Activated naive CD4-positive, alpha-beta T cell treated with anti-CD3 and anti-CD28 coated beads, Interleukin-2, amount 50 U/mL, for 24 hours (primary cell): ENCODE measurements around the gene METTL16.

ENCODE experiments used
- H3K27ac Mint-ChIP-seq: one replicate; pipeline ENCODE4 v1.8.0; 2021; ENCODE audit warnings: mild to moderate bottlenecking, mixed read lengths
- H3K27me3 Mint-ChIP-seq: one replicate; pipeline ENCODE4 v1.8.0; 2021; ENCODE audit warnings: mixed read lengths
- H3K36me3 Mint-ChIP-seq: one replicate; pipeline ENCODE4 v1.8.0; 2021; ENCODE audit warnings: mixed read lengths
- H3K4me1 Mint-ChIP-seq: one replicate; pipeline ENCODE4 v1.8.0; 2021; ENCODE audit warnings: mixed read lengths
- H3K4me3 Mint-ChIP-seq: one replicate; pipeline ENCODE4 v1.8.0; 2021; ENCODE audit warnings: mild to moderate bottlenecking, mixed read lengths
- H3K9me3 Mint-ChIP-seq: one replicate; pipeline ENCODE4 v1.8.0; 2021; ENCODE audit warnings: mixed read lengths

The METTL16 gene

DNA sequence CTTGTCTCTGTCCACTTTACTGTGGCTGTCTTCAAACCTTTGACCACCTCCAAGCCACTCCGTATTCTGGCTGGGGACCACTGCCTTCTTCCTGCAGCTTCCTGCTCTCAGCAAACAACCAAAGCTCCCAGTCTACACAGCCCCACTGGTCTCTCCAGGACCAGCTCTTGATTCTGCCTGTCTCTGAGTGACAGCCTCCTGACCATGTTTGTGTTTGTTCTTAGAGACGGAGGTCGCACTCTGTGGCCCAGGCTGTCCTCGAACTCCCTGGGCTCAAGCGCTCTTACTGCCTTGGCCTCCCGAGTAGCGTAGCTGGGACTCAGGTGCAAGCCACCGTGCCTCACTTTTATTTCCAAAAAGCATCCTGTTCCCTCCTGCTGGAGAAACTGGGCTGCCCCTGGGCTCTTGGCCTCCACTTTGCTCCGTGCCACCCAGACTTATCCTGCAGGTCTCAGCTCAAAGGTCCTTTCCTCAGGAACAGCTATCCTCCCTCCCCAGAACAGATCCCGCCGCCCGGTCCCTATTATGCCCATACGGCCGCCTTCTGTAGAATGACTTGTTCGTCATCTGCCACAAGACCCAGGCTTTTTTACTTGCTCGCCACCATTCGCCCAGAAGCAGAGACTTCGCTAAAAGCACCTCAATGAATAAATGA lies 120.0 kb downstream of the METTL16 start:
- Mint-ChIP-seq H3K4me1 (peaks cover 49% of the 10 kb centered on the region), H3K36me3 (no peaks in the 10 kb centered on the region), H3K9me3 (no peaks in the 10 kb centered on the region), H3K4me3 (peak overlapping the region; percentile 92), H3K27ac (peak overlapping the region; percentile 95), H3K27me3 (no peaks in the 10 kb centered on the region)

DNA sequence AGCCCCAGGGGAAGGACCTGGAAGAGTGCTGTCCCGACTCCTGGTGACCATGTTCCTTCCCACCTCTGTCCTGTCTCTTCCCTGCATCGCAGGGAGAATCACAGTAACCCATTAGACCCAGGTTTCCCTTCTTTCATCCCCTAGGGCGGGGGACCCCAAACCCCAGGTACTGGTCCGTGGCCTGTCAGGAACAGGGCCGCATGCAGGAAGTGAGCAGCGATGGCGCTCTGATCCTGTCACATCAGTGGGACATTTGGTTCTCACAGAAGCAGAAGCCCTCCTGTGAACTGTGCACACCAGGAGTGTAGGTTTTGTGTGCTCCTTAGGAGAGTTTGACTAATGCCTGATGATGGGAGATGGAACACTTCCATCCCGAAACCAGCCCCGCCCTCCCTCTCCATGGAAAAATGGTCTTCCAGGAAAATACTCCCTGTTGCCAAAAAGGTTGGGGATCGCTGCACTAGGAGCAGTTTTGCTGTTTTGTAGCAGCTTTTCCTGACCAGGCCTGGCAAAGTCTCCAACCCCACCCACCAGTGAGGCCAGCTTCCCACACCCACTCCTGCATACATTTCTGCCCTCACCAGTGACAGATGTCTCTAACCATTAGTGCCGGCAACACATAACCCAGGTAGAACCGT lies 121.4 kb downstream of the METTL16 start:
- H3K4me1 Mint-ChIP-seq, result peaks cover 42% of the 10 kb centered on the region
- no peaks in the 10 kb centered on the region for H3K9me3 Mint-ChIP-seq
- H3K27ac Mint-ChIP-seq, result no peak overlapping the region
- H3K27me3 Mint-ChIP-seq, result no peaks in the 10 kb centered on the region
- H3K4me3 Mint-ChIP-seq, result no peak overlapping the region
- H3K36me3 Mint-ChIP-seq, result no peaks in the 10 kb centered on the region

DNA sequence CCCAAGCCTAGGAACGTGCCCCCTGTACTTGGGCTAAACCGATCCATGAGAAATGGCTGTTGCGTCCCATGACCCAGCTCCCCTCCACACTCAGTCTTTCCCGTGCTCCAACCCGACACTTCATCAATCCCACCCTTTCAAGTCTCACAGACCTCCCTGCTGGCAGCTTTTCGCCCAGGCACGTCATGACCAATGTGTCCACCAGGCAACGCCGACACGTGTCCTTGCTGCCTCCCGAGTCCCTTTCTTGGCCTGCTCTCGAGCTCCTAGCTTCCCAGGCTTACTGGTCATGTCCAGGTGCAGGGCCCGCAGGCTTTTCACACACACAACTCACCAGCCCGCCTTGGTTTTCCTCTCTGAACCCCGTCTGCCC lies 123.0 kb downstream of the METTL16 start:
- H3K4me1 Mint-ChIP-seq, result peaks cover 34% of the 10 kb centered on the region
- no peaks in the 10 kb centered on the region for H3K36me3 Mint-ChIP-seq
- no peak overlapping the region for H3K4me3 Mint-ChIP-seq
- H3K27me3 Mint-ChIP-seq, result no peaks in the 10 kb centered on the region
- no peaks in the 10 kb centered on the region for H3K9me3 Mint-ChIP-seq
- H3K27ac Mint-ChIP-seq, result peak overlapping the region; percentile 1

DNA sequence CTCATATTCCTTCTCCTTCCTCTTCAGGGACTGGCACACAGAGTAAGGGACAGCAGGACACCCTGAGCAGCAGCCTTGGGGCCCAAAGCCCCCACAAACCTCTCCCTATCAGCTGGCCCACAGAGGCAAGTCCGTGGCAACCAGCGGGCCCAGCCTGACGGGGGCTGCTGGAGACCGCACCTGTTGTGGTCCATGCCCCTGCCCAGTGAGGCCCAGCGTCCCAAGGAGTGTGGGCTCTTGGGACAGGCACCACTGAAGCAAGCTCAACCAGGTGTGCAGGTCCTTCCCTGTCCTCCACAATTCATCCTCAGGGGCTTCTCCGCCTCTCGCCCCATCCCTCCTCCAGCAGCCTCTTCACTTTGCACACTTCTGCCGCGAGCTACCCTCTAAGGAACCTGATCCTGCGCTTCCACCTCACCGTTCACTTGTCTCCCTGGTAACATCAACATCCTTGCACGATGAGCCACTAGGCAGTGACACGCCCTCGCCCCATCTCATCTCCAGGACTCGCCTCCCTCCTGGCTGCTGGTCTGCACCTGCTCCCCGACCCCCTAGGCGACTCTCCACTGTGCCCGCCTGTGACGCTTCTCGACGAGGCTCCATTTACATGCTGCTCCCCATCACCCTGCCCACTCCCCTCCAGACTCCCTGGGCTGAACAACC lies 123.5 kb downstream of the METTL16 start:
- no peak overlapping the region for H3K27ac Mint-ChIP-seq

DNA sequence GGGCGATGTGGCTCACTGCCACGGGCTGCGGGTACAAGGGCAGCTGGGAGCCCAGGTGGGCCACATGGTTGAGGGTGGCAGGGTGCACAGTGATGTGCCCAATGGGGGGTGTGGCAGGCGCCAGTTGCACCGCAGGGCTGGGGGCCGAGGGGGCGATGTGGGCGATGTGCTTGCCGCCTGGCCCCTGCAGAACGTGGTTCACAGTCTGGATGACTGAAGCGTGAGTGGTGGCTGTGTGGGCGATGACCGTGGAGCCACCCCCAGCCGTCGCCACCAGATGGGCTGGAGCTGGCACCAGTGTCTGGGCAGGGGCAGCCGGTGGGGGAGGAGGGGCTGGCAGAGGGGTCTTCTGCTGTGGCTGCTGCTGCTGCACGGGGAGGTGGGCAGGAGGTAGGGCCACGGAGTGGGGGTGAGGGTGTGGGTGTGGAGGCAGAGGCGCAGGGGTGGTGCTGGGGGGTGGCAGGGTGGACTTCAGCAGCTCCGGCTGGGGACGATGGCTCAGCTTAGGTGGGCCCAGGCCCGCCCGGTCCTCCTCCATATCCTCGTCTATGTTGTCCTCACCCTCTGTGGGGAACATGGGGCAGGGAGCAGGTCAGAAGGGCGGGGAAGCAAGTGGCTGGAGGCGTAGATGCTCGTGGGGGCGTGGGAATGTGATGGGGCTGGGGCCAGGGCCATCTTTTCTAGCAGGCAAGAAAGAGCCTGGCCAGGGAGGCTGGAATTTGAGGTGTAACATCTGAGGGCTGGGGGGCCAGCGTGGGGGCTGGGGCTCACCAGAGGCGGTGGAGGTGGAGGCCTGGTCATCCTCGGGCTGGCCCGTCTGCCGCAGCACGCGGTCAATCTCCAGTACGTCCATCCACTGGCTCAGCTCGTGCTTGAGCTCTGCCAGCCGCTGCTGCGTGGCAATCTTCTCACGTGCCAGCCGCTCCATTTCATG lies 124.3 kb downstream of the METTL16 start:
- H3K27me3 Mint-ChIP-seq, result no peaks in the 10 kb centered on the region
- no peaks in the 10 kb centered on the region for H3K36me3 Mint-ChIP-seq
- H3K4me1 Mint-ChIP-seq, result peaks cover 37% of the 10 kb centered on the region
- H3K4me3 Mint-ChIP-seq, result no peak overlapping the region
- H3K27ac Mint-ChIP-seq, result no peak overlapping the region
- H3K9me3 Mint-ChIP-seq, result no peaks in the 10 kb centered on the region

More for the DNA sequence above, 123.5 kb downstream of the METTL16 start:
- Mint-ChIP-seq H3K4me3 (no peak overlapping the region), H3K27me3 (no peaks in the 10 kb centered on the region), H3K4me1 (peaks cover 34% of the 10 kb centered on the region), H3K36me3 (no peaks in the 10 kb centered on the region), H3K9me3 (no peaks in the 10 kb centered on the region)

DNA sequence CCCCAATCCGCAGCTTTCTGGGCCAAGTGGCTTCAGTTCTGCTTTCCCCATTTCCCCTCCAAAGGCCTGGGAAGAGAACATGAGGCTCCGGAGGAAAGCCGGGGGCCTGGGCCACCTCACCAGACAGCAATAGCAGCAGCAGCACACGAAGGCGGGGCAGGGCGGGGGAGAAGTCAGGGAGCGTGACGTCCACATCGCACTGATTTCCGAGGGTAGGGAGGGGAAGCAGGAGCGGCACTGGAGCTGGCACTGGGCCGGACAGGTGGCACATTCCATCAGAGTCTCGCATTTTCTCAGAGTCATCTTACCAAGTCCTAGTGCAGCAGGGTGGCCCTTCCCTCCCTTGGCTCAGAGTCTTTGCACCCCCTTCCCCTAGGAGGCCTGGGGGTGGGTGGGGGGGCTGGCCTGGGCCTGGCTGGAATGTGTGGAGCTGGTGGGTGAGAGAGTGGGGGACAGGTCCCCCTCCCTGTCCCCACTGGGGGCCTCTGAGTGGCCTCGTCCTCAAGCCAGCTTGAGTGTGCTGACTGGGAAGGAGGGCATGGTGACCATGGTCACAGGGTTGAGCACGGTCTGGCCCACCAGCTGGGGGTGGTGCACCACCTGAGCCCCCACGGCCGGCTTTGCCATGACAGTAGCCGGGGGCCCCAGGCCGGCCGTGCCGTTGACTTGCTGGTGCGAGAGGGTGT lies 125.1 kb downstream of the METTL16 start:
- no peak overlapping the region for H3K4me3 Mint-ChIP-seq
- no peaks in the 10 kb centered on the region for H3K9me3 Mint-ChIP-seq
- H3K4me1 Mint-ChIP-seq, result peaks cover 29% of the 10 kb centered on the region
- no peaks in the 10 kb centered on the region for H3K36me3 Mint-ChIP-seq
- no peaks in the 10 kb centered on the region for H3K27me3 Mint-ChIP-seq
- H3K27ac Mint-ChIP-seq, result no peak overlapping the region

DNA sequence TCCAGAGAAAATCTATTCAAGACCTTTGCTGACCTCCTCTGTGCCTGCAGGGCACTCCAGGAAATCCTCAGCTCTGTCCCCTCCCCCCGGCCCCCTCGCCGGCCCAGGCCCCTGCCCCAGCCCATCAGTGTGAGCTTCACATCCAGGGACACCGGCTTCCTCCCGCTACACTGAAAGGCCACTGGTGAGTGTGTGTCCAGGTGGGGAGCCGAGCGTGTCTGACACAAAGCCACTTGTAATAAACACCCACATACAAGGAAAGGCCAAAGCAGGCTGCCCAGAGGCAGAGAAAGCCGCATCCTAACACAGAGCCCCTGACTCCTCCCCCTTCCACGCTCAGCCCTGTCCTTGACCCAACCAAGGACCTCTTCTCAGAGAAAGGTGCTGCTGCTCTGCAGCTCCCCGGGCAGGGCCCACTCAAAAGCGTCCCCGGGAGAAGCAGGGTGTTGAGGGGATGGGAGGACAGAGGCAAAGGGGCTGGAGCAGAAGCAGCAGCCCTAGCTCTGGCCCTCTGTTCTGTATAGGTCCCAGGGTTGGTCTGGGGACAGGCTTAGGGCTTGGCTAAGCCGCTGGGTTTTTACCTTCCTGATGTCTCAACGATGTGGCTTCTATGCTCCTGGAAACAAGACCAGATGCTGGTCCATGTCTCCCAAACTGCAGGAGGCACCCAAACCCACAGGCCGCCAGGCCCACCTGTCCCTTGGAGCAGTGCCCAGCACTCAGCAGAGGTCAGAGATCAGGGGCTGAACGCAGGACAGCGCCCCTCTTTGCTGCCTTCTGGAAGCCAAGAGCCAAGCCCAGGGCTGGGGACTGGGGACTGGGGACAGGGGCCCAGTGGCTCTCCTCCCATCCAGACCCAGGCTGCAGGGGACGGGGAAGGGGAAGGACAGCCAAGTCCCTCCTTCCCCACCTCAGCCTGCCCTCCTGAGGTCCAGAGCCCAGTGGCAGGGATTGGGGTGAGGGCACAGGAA lies 126.2 kb downstream of the METTL16 start:
- H3K36me3 Mint-ChIP-seq, result no peaks in the 10 kb centered on the region
- H3K4me3 Mint-ChIP-seq, result no peak overlapping the region
- no peaks in the 10 kb centered on the region for H3K27me3 Mint-ChIP-seq
- no peak overlapping the region for H3K27ac Mint-ChIP-seq
- H3K4me1 Mint-ChIP-seq, result peaks cover 23% of the 10 kb centered on the region
- H3K9me3 Mint-ChIP-seq, result no peaks in the 10 kb centered on the region

DNA sequence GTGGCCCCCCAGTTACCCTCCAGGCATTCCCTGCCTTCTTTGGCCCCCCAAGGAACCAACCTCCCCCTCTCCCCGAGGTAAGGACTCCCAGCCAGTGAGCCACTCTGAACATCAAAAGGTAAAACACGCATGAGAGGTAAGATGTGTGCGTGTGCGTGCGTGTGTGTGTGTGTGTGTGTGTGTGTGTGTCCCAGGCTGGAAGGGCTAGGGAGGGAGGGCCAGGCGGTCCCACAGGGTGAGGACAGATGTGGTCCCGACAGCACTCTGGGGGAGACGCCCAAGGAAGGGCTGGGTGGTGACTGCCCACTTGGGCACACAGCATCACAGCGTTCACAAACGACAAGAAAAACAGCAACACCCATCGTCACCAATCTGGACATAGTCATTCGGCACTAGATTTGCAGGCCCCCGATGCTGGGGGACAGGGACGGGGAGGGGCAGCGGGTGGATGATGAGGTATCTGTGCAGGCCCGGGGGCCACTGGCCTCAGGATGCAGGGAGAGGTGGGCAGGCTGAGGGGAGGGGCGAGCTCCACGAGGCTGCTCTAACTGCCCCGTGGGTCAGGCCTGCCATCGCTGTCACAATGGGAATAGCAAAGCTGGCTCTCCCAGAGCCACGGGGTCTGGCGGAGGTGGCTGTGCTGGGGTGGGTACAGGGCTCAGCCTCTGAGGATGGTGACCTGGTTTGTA lies 127.1 kb downstream of the METTL16 start:
- no peak overlapping the region for H3K4me3 Mint-ChIP-seq
- no peak overlapping the region for H3K27ac Mint-ChIP-seq
- H3K4me1 Mint-ChIP-seq, result peaks cover 16% of the 10 kb centered on the region
- H3K27me3 Mint-ChIP-seq, result no peaks in the 10 kb centered on the region
- no peaks in the 10 kb centered on the region for H3K9me3 Mint-ChIP-seq
- H3K36me3 Mint-ChIP-seq, result no peaks in the 10 kb centered on the region

DNA sequence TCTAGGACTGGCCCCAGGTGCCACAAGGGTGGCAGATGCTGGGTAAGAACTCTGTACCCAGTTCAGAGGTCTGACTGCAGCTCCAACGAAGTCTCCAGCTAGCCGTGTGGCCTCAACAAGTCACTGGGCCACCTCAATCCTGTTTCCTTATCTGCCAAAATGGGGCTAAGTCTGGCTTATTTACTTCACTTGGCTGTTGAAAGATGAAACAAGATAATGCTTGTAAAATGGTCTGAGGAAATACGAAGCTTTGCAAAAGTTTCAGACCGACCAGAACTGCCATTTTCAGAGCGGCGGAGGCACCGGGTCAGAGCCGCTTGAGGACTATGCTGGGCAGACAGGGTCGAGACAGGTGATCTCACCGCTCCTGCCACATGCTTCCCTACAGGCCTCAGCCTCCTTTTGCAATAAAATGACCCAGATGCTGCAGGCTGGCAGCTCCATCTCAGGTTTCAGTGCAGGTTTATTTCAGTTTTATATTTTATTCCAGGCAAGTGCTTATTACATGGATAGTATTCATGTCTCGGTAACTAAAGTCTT lies 128.0 kb downstream of the METTL16 start:
- H3K4me3 Mint-ChIP-seq, result no peak overlapping the region
- no peaks in the 10 kb centered on the region for H3K9me3 Mint-ChIP-seq
- H3K4me1 Mint-ChIP-seq, result peaks cover 11% of the 10 kb centered on the region
- H3K27ac Mint-ChIP-seq, result no peak overlapping the region
- no peaks in the 10 kb centered on the region for H3K27me3 Mint-ChIP-seq
- H3K36me3 Mint-ChIP-seq, result no peaks in the 10 kb centered on the region

DNA sequence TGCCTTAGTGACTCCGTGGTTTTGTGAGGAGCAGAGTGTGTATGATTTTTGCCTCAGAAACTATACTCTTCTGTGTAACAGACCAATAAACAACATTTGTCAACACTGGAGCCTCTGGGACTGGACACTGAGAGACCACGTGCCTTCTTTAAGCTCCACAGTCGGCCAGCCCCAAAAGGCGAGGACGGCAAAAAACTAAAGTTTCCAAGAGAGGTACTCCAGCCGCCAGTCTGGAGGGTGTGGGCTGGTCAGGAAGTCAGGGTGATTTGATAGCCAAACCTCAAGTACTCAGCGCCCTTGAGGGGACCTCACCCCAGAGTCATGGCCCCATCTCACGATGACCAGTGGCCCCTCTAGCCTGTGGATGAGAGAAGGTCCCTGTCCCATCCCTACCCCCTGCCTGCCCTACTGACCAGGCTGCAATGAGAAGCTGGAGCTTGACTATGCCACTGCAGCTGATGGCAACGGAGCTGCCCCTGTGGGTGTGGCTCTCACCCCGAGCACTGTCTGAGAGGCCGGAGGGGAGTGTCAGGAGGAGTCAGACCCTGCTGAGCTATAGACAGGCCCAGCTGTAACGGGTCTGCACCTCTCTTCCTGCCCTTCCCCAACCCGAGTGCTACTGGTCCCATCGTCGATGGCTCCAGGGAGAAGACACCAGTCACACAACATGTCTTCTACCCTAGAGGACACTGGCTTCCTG lies 130.6 kb downstream of the METTL16 start:
- Mint-ChIP-seq H3K4me1 (peaks cover 4% of the 10 kb centered on the region), H3K36me3 (no peaks in the 10 kb centered on the region), H3K27me3 (no peaks in the 10 kb centered on the region), H3K27ac (peak overlapping the region; percentile 81), H3K9me3 (no peaks in the 10 kb centered on the region), H3K4me3 (no peak overlapping the region)

DNA sequence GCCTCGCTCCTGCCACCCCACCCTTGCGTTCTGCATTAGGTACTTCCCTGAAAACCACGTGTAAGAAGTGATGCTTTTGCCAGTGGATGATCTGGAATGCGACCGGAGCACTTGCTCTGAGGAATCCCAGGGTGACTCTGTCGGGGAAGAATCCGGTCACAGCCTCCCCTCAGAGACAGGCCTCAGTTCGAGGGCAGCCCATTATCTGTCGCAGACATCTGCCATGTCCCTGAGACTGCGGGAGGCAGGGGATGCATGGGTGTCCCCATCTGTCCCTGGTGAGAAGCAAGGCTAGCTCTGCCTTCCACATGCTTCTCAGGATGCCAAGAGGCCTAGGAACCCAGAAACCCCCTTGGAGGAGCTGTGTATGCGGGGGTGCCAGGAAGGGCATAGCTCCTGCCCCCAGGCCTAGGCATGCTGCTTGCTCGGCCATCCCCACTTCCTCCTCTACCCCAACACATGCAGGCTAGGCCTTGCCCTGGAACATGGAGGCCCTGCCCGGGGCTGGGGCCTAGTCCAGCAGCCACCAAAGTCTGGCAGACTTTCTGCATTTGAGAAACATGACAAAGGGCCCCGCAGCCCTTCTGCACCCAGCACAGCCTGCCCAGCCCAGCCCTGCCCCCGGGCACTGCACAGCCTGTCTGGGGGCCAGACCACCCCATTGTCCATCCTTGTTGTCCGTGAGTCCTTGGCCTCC lies 131.3 kb downstream of the METTL16 start:
- H3K9me3 Mint-ChIP-seq, result no peaks in the 10 kb centered on the region
- H3K4me3 Mint-ChIP-seq, result no peak overlapping the region
- H3K36me3 Mint-ChIP-seq, result no peaks in the 10 kb centered on the region
- peak overlapping the region; percentile 81 for H3K27ac Mint-ChIP-seq
- peaks cover 4% of the 10 kb centered on the region for H3K4me1 Mint-ChIP-seq
- H3K27me3 Mint-ChIP-seq, result no peaks in the 10 kb centered on the region

DNA sequence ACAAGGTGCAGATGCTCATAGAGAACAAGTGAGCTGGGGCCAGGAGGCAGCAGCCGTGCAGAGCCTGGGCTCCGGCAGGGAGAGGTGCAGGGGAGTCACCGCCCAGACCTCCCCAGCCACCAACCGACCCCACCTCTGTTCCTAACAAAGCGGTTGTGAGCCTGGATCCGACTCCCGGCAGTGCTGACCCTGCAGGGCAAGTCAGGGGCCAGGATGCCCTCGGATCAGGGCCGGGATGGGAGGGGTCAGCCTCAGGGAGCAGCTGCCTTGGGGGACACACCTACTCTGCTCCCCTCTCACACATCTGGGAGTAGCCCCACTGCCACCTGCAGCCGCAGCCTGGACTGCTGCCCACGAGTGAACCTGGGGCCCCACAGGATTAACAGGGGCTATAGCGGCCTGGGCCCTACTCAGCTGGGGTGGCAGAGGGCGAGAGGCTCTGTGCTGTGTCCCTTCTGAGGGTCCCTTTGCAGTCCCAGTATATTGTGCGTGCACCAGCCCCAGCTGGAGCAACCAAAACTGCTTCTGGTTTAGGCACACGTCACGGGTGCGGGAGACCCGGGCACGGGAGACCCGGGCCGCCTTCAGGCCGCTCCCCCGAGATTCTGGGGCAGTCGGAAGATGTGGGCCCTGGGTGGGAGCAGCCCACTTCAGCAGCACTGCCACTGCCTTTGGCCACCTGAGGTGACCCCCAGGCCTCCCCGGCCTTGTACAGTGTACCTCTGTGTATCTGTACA lies 132.0 kb downstream of the METTL16 start:
- Mint-ChIP-seq H3K27me3 (no peaks in the 10 kb centered on the region), H3K36me3 (no peaks in the 10 kb centered on the region), H3K4me3 (no peak overlapping the region), H3K4me1 (peaks cover 4% of the 10 kb centered on the region), H3K9me3 (no peaks in the 10 kb centered on the region), H3K27ac (no peak overlapping the region)
